Gastroesophageal sphincter (tissue), 4 donors: ENCODE measurements around the gene LRRC3. TPM values are rescaled to one million over a fixed set of nuclear protein-coding genes. Genes with fewer than 3 reads are reported as not detected.

Source experiments
- ATAC-seq: fragments of 150-250 bp; one replicate; pipeline ENCODE4 v1.9.1; 2016; ENCODE audit warnings: mild to moderate bottlenecking, moderate library complexity
- H3K27ac ChIP-seq, 4 donors: fragments of 200-600 bp; sonication (generic) in 3 of 4; 1 replicate in 3 of 4; 2 replicates in 1 of 4; pipeline ENCODE4 v1.5.1; 2016 to 2019
- H3K27me3 ChIP-seq: fragments of 200-600 bp; sonication (generic); one replicate; pipeline ENCODE4 v1.5.1; 2019
- H3K36me3 ChIP-seq, 2 donors: fragments of 200-600 bp; sonication (generic); one replicate each; pipeline ENCODE4 v1.5.1; 2019; ENCODE audit warnings: control low read depth in 1 of 2
- H3K4me1 ChIP-seq, 3 donors: fragments of 200-600 bp; sonication (generic); 1 replicate in 2 of 3; 2 replicates in 1 of 3; pipeline ENCODE4 v1.5.1; 2016 to 2019; ENCODE audit warnings: control low read depth in 2 of 3
- H3K4me3 ChIP-seq, 2 donors: fragments of 200-600 bp; sonication (generic); one replicate each; pipeline ENCODE4 v1.5.1; 2019; ENCODE audit warnings: mild to moderate bottlenecking in 1 of 2, moderate library complexity in 1 of 2
- H3K9me3 ChIP-seq, 3 donors: fragments of 200-600 bp; sonication (generic); one replicate each; pipeline ENCODE4 v1.5.1; 2017 to 2019; ENCODE audit warnings: control low read depth in 2 of 3
- EP300 ChIP-seq: sonication (generic); formaldehyde crosslinking; IDR thresholded peaks from one replicate; pipeline ENCODE4 v1.6.1; 2017; ENCODE audit warnings: antibody characterized with exemption, mild to moderate bottlenecking
- POLR2A ChIP-seq, 2 donors: fragments of 450-650 bp; IDR thresholded peaks; one replicate each; pipeline ENCODE4 v1.6.1; 2017; ENCODE audit warnings: antibody characterized with exemption in 2 of 2, mild to moderate bottlenecking in 2 of 2, moderate library complexity in 1 of 2
- POLR2AphosphoS5 ChIP-seq: sonication (generic); formaldehyde crosslinking; IDR thresholded peaks from one replicate; pipeline ENCODE4 v1.6.1; 2017; ENCODE audit warnings: antibody characterized with exemption
- WGBS, 2 donors: methylation state at CpG; one replicate each; pipeline ENCODE4 v1.1.5; 2018; ENCODE audit warnings: low coverage in 1 of 2; 5-methylcytosine and 5-hydroxymethylcytosine counted together
- total RNA-seq, 4 donors: library from RNA; depleted of rRNA; stranded (reverse); fragments of >200 nt; gene quantifications; one replicate each; pipeline ENCODE4 v1.1.0, GENCODE V29; 2016
- TF ChIP-seq, protein P1 (sequence below), 4 experiments: fragments of 200-600 bp in 2 of 4; fragments of 450-650 bp in 2 of 4; sonication (generic) in 1 of 4; IDR thresholded peaks; one replicate each; pipeline ENCODE4 v1.5.1; 2017 to 2019; ENCODE audit warnings: antibody characterized with exemption in 4 of 4, mild to moderate bottlenecking in 2 of 4, moderate library complexity in 2 of 4

LRRC3 gene
- total RNA-seq, 4 donors from 2014 or later: 2.7 to 8.3 (median 6.7) TPM

DNA sequence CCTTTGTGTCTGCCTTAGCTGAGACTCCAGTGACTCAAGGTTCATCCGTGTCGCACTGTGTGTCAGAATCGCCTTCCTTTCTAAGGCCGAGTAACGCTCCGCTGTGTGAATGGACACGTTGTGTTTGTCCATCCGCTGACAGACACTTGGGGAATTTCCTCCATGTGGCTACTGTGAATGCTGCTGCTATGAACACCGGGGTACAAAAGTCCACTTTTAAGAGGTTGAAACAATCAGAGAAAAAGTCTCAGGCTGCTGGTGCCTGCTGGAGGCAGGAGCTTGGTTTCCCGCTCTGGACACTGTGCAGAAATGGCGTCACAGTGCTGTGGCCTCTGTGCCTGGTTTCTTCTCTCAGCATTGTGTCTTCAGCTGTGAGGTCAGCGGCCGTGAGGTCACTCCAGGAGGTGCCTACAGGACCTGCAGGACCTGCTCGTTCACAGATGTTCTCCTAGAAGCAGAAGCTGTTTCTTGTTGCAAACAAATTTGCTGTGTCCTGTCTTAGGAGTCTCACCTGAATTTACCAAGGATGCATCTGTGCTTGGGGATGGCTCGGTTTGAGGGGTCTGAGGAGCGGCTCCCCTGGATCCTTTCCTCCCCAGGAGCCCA, 50.5 kb downstream of the LRRC3 start:
- 68% methylated on average over 12 of the region's 16 CpGs; no CpG with 5 or more reads in 1 of the 2 donors for WGBS, 2 donors
- TF ChIP-seq POLR2AphosphoS5 (no peak), EP300 (no peak), POLR2A (IDR thresholded peaks at IDR 0.05) (no peak)
- TF ChIP-seq, protein P1, sequence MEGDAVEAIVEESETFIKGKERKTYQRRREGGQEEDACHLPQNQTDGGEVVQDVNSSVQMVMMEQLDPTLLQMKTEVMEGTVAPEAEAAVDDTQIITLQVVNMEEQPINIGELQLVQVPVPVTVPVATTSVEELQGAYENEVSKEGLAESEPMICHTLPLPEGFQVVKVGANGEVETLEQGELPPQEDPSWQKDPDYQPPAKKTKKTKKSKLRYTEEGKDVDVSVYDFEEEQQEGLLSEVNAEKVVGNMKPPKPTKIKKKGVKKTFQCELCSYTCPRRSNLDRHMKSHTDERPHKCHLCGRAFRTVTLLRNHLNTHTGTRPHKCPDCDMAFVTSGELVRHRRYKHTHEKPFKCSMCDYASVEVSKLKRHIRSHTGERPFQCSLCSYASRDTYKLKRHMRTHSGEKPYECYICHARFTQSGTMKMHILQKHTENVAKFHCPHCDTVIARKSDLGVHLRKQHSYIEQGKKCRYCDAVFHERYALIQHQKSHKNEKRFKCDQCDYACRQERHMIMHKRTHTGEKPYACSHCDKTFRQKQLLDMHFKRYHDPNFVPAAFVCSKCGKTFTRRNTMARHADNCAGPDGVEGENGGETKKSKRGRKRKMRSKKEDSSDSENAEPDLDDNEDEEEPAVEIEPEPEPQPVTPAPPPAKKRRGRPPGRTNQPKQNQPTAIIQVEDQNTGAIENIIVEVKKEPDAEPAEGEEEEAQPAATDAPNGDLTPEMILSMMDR (IDR thresholded peaks at IDR 0.05): no peak

DNA sequence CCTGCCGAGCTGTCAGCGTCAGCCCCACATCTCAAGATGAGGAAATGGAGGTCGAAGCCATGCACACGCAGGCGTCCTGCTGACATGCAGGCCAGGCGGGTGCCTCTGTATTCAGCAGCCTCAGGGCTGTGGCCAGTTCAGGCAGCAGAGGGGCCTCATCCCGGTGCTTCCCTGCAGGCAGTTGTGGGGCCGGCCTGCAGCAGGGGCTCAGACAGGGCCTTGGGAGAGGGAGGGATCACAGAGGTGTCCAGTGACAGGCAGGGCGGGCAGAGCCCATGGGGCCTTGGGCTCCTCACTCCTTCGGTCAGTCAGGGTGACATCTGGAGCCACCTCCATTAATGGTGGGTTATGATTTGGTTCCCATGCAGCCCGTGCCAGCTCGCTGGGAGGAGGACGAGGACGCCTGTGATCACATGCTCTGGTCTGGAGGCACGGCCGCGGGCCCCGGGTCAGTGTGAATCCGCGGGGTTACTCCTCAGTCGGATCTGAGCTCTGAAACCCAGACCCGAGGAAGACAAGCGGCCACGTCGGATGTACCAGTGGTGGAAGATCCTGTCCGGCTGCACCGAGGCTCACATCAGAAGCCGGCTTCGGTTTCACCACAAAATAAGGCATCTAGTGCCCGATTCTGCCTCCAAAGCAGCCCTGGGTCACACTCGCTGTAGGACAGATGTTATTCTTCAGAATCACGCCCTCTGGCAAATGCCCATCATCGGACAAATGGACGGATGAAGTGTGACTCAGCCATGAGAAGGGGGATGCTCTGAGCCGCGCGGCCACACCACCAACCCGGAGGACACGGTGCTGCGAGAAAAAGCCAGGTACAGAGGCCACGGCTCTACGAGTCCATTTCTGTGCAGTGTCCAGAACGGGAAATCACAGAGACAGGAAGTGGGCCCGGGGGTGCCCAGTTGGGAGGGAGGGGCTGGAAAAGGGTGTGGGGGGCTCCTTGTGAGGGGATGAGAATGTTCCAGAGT, 51.3 kb downstream of the LRRC3 start:
- WGBS, 2 donors: 60 to 77% methylated on average over 9 to 18 of the region's 44 CpGs
- Histone ChIP-seq H3K4me3 (no peak overlapping the region), H3K36me3 (no peaks in the 10 kb centered on the region), H3K9me3 (no peaks in the 10 kb centered on the region), H3K4me1 (peaks cover 0 to 9% (median 5%) of the 10 kb centered on the region in 3 donors), H3K27ac (no peak overlapping the region), H3K27me3 (peaks cover 81% of the 10 kb centered on the region)
- ATAC-seq: no peak
- no peak for TF ChIP-seq EP300
- no peak for TF ChIP-seq POLR2AphosphoS5
- no peak for TF ChIP-seq POLR2A (IDR thresholded peaks at IDR 0.05)
- TF ChIP-seq, protein P1 (IDR thresholded peaks at IDR 0.05): no peak

More for the DNA sequence above, 50.5 kb downstream of the LRRC3 start:
- H3K27ac ChIP-seq: no peak overlapping the region
- no peaks in the 10 kb centered on the region for H3K9me3 ChIP-seq
- peaks cover 77% of the 10 kb centered on the region for H3K27me3 ChIP-seq
- H3K4me1 ChIP-seq: peaks cover 0 to 8% (median 5%) of the 10 kb centered on the region in 3 donors
- ATAC-seq: no peak
- H3K4me3 ChIP-seq: no peak overlapping the region
- no peaks in the 10 kb centered on the region for H3K36me3 ChIP-seq

DNA sequence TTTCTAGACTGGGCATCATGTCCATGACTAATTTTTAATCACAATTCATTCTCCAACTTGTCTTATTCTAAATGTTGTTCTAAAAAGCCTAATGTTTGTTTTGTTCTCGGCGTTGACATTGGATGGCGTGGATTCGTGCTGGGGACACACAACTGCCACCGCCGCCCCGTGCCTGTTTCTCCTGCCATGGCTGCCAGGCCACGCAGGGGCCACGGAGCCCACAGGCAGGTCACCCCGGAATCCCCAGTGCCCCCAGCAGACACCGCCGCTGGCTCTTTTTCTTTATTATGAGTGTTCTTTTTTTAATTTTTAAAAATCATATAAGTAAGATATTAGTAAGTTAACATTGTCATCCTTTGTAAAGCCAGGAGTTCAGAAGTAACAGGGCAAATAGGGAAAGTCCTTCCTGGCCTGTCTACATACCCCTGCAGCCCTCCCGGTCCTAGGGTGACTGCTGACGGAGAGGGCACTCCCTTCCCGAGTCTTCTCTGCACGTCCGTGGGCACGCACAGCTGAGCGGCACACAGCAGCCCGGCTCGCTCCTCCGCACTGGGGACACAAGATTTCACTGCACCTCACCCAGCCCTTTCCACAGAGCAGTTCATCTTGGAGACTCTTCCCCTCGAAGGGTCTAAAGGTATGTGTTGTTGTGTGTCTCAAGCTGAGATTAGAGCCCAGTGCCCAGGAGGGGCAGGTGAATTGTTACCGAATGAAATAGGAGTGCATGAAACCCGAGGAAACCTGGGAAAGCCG, 52.5 kb downstream of the LRRC3 start:
- Histone ChIP-seq H3K36me3 (no peaks in the 10 kb centered on the region), H3K4me3 (no peak overlapping the region), H3K27me3 (peaks cover 78% of the 10 kb centered on the region), H3K9me3 (no peaks in the 10 kb centered on the region), H3K27ac (no peak overlapping the region), H3K4me1 (peaks cover 0 to 9% (median 5%) of the 10 kb centered on the region in 3 donors)
- TF ChIP-seq, protein P1 (IDR thresholded peaks at IDR 0.05): no peak
- TF ChIP-seq EP300 (no peak), POLR2A (IDR thresholded peaks at IDR 0.05) (no peak), POLR2AphosphoS5 (no peak)
- WGBS, 2 donors: 83% methylated on average over 6 of the region's 26 CpGs; no CpG with 5 or more reads in 1 of the 2 donors
- ATAC-seq: no peak

DNA sequence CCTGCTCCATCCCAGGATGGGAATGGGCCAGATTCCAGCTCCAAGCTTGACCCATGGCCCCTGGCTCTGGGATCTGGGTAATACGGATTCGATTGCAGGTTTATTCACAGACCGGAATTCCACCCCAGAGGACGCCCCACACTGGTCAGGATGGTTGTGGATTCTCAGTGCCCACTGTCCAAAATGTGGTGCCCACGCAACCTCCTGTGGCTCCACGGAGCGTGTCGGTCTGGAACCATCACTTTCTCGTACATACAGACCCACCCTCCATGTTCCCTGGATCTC, 53.1 kb downstream of the LRRC3 start:
- H3K4me1 ChIP-seq: peaks cover 0 to 9% (median 5%) of the 10 kb centered on the region in 3 donors

More for the DNA sequence above, 53.1 kb downstream of the LRRC3 start:
- no peak for ATAC-seq
- Histone ChIP-seq H3K4me3 (no peak overlapping the region), H3K36me3 (no peaks in the 10 kb centered on the region), H3K9me3 (no peaks in the 10 kb centered on the region), H3K27ac (no peak overlapping the region), H3K27me3 (peaks cover 72% of the 10 kb centered on the region)
- 92 to 100% methylated on average over 2 to 7 of the region's 9 CpGs for WGBS, 2 donors
- TF ChIP-seq EP300 (no peak), POLR2AphosphoS5 (no peak), POLR2A (IDR thresholded peaks at IDR 0.05) (no peak)
- TF ChIP-seq, protein P1 (IDR thresholded peaks at IDR 0.05): no peak
